ENCODE results near the gene MICU1. TPM values are rescaled to one million over a fixed set of nuclear protein-coding genes. Genes with fewer than 3 reads are reported as not detected.
A peak's percentile ranks its signal among the peaks of the same experiment; 100 is the strongest.
"Not testable (repeated sequence)": the region's sequence is repeated elsewhere in the genome, so short reads cannot be mapped to it uniquely, and the experiment has no call there.

The MICU1 gene
- total and polyA plus RNA-seq, 2 donors from 2014 or later: 46.3 to 89.9 TPM

DNA sequence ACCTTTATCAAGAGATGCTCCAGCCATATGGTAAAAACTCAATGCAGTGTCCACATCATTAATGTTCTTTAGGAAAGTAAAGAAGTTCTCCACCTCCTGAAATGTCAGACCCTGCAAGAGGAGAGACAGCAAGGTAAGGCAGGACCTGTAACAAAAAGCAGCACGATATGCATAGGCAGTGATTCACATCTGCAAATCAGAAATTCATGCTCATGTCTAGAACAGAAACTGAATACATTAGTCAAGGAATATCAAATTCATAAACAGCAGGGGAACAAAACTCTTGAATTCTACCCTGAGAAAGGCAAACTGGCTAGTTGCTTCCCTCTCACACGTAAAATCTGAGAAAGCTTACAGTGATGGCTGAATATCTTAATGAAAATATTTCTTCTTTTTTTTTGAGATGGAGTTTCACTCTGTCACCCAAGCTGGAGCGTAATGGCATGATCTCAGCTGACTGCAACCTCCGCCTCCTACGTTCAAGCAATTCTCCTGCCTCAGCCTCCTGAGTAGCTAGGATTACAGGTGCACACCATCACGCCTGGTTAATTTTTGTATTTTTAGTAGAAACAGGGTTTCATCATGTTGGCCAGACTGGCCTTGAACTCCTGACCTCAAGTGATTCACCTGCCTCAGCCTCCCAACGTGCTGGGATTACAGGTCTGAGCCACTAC, 217.8 kb downstream of the MICU1 start:
- H3K36me3 ChIP-seq (ENCODE audit: control insufficient read depth in 2 of 3, insufficient read depth in 3 of 3, low read length in 3 of 3): no peaks in the 10 kb centered on the region
- no peak overlapping the region for H3K4me3 ChIP-seq (ENCODE audit: low read length in 3 of 3)
- no peaks in the 10 kb centered on the region for H3K4me1 ChIP-seq (ENCODE audit: control insufficient read depth in 2 of 3, insufficient read depth in 2 of 3, low read depth in 1 of 3, low read length in 3 of 3)
- H3K27me3 ChIP-seq (ENCODE audit: control insufficient read depth, insufficient read depth, low read length): no peaks in the 10 kb centered on the region
- no peak overlapping the region for H3K27ac ChIP-seq (ENCODE audit: low read depth in 2 of 2, low read length in 2 of 2)
- DNase-seq: no peak
- TF ChIP-seq, protein P1, sequence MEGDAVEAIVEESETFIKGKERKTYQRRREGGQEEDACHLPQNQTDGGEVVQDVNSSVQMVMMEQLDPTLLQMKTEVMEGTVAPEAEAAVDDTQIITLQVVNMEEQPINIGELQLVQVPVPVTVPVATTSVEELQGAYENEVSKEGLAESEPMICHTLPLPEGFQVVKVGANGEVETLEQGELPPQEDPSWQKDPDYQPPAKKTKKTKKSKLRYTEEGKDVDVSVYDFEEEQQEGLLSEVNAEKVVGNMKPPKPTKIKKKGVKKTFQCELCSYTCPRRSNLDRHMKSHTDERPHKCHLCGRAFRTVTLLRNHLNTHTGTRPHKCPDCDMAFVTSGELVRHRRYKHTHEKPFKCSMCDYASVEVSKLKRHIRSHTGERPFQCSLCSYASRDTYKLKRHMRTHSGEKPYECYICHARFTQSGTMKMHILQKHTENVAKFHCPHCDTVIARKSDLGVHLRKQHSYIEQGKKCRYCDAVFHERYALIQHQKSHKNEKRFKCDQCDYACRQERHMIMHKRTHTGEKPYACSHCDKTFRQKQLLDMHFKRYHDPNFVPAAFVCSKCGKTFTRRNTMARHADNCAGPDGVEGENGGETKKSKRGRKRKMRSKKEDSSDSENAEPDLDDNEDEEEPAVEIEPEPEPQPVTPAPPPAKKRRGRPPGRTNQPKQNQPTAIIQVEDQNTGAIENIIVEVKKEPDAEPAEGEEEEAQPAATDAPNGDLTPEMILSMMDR (IDR thresholded peaks at IDR 0.05; ENCODE audit: borderline replicate concordance, extremely low read depth, insufficient read depth): no peak
- no peaks in the 10 kb centered on the region for H3K9me3 ChIP-seq (ENCODE audit: control insufficient read depth in 2 of 3, insufficient read depth in 1 of 3, low read length in 3 of 3)
- H3K9ac ChIP-seq (ENCODE audit: low read length in 3 of 3): no peak overlapping the region
- intact Hi-C loops (cut with DNase I): no loop called here
- FAIRE-seq: no peak

DNA sequence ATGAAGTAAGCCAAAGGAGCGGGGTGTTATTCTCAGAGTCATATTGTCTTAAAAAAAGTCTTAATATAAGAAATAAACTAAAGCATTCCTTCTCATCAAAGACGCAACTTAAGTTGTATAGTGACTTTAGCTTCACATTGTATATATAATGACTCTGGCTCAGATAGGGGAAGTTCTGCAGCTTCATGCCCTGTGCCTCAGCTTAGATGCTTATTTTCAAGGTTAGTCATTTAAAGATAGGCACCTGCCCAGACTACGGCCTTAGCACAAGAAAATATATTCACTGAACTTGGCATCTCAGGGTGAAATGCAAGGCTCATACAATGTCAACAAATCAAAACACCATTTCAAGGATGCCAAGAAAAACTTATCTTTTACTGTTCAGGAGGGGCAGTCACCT, 218.4 kb downstream of the MICU1 start:
- no peaks in the 10 kb centered on the region for H3K4me1 ChIP-seq (ENCODE audit: control insufficient read depth in 2 of 3, insufficient read depth in 2 of 3, low read depth in 1 of 3, low read length in 3 of 3)
- no peak overlapping the region for H3K4me3 ChIP-seq (ENCODE audit: low read length in 3 of 3)
- H3K27me3 ChIP-seq (ENCODE audit: control insufficient read depth, insufficient read depth, low read length): no peaks in the 10 kb centered on the region
- TF ChIP-seq, protein P1 (IDR thresholded peaks at IDR 0.05; ENCODE audit: borderline replicate concordance, extremely low read depth, insufficient read depth): no peak
- DNase-seq: no peak
- no peaks in the 10 kb centered on the region for H3K9me3 ChIP-seq (ENCODE audit: control insufficient read depth in 2 of 3, insufficient read depth in 1 of 3, low read length in 3 of 3)
- H3K27ac ChIP-seq (ENCODE audit: low read depth in 2 of 2, low read length in 2 of 2): no peak overlapping the region
- H3K36me3 ChIP-seq (ENCODE audit: control insufficient read depth in 2 of 3, insufficient read depth in 3 of 3, low read length in 3 of 3): no peaks in the 10 kb centered on the region
- H3K9ac ChIP-seq (ENCODE audit: low read length in 3 of 3): no peak overlapping the region
- intact Hi-C loops (cut with DNase I): no loop called here
- no peak for FAIRE-seq

DNA sequence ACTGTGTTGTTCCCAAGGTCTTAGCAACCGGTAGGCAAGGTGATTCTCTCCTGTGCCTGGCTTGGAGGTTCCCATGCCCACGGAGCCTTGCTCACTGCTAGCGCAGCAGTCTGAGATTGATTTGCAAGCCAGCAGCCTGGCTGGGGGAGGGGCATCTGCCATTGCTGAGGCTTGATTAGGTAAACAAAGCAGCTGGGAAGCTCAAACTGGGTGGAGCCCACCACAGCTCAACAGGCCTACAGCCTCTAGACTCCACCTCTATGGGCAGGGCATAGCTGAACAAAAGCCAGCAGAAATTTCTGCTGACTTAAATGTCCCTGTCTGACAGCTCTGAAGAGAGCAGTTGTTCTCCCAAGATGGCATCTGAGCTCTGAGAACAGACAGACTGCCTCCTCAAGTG, 230.3 kb downstream of the MICU1 start:
- H3K4me3 ChIP-seq (ENCODE audit: low read length in 3 of 3); H3K4me1 ChIP-seq (ENCODE audit: control insufficient read depth in 2 of 3, insufficient read depth in 2 of 3, low read depth in 1 of 3, low read length in 3 of 3); H3K36me3 ChIP-seq (ENCODE audit: control insufficient read depth in 2 of 3, insufficient read depth in 3 of 3, low read length in 3 of 3); H3K27ac ChIP-seq (ENCODE audit: low read depth in 2 of 2, low read length in 2 of 2); H3K9ac ChIP-seq (ENCODE audit: low read length in 3 of 3); DNase-seq; intact Hi-C loops (cut with DNase I); FAIRE-seq; H3K9me3 ChIP-seq (ENCODE audit: control insufficient read depth in 2 of 3, insufficient read depth in 1 of 3, low read length in 3 of 3); H3K27me3 ChIP-seq (ENCODE audit: control insufficient read depth, insufficient read depth, low read length): not testable (repeated sequence)

DNA sequence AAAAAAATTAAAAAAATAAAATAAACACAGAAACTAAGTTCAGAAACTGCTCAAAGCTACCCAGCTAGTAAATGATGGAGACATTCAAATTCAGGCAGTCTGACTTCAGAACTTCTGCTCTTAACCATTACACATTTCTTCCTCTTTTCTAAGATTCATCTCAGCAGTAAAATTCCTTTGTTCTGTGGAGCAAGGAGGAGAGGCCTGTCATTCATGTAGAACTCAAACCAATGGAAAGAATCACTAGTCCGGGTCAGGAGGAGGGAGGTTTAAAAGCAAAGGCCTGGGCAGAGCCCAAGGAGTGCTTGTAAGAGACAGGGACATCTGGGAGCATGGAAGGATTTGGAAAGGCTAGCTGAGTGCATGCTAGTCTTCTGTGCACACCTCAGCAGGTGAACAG, 233.3 kb downstream of the MICU1 start:
- intact Hi-C loops (cut with DNase I): no loop called here
- FAIRE-seq: no peak

More for the DNA sequence above, 233.3 kb downstream of the MICU1 start:
- peak in 1 of 5 donors; percentile 14 for DNase-seq
- Histone ChIP-seq H3K4me3 (ENCODE audit: low read length in 3 of 3) (no peak overlapping the region), H3K9me3 (ENCODE audit: control insufficient read depth in 2 of 3, insufficient read depth in 1 of 3, low read length in 3 of 3) (no peaks in the 10 kb centered on the region), H3K36me3 (ENCODE audit: control insufficient read depth in 2 of 3, insufficient read depth in 3 of 3, low read length in 3 of 3) (peaks cover 0 to 4% (median 3%) of the 10 kb centered on the region in 3 donors), H3K9ac (ENCODE audit: low read length in 3 of 3) (no peak overlapping the region), H3K27ac (ENCODE audit: low read depth in 2 of 2, low read length in 2 of 2) (no peak overlapping the region), H3K4me1 (ENCODE audit: control insufficient read depth in 2 of 3, insufficient read depth in 2 of 3, low read depth in 1 of 3, low read length in 3 of 3) (no peaks in the 10 kb centered on the region), H3K27me3 (ENCODE audit: control insufficient read depth, insufficient read depth, low read length) (no peaks in the 10 kb centered on the region)
- TF ChIP-seq, protein P1 (IDR thresholded peaks at IDR 0.05; ENCODE audit: borderline replicate concordance, extremely low read depth, insufficient read depth): no peak

Measured in kidney (tissue), 14 donors.